Frontal cortex (tissue), 4 donors: ENCODE results near the gene OMG. TPM values are rescaled to one million over a fixed set of nuclear protein-coding genes. Genes with fewer than 3 reads are reported as not detected.
A peak's percentile ranks its signal among the peaks of the same experiment; 100 is the strongest.
"Not testable (repeated sequence)": the region's sequence is repeated elsewhere in the genome, so short reads cannot be mapped to it uniquely, and the experiment has no call there.

ENCODE experiments used
- DNase-seq, 2 donors: peaks; one replicate each; pipeline ENCODE4 v3.0.0; 2012; ENCODE audit warnings: low spot score in 2 of 2
- FAIRE-seq: peaks from 2 replicates; lab custom pipeline; 2012; peaks lifted over from hg19 to GRCh38; lab: Jason Lieb, UNC
- total RNA-seq: library from RNA; depleted of rRNA; stranded (reverse); fragments of >200 nt; gene quantifications from one replicate; pipeline ENCODE4 v1.2.3, GENCODE V29; 2014
- donor health status: control.
- donor health status: control.
- donor health status: control.

OMG gene, protein sequence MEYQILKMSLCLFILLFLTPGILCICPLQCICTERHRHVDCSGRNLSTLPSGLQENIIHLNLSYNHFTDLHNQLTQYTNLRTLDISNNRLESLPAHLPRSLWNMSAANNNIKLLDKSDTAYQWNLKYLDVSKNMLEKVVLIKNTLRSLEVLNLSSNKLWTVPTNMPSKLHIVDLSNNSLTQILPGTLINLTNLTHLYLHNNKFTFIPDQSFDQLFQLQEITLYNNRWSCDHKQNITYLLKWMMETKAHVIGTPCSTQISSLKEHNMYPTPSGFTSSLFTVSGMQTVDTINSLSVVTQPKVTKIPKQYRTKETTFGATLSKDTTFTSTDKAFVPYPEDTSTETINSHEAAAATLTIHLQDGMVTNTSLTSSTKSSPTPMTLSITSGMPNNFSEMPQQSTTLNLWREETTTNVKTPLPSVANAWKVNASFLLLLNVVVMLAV
- total RNA-seq, result 6.1 TPM

DNA sequence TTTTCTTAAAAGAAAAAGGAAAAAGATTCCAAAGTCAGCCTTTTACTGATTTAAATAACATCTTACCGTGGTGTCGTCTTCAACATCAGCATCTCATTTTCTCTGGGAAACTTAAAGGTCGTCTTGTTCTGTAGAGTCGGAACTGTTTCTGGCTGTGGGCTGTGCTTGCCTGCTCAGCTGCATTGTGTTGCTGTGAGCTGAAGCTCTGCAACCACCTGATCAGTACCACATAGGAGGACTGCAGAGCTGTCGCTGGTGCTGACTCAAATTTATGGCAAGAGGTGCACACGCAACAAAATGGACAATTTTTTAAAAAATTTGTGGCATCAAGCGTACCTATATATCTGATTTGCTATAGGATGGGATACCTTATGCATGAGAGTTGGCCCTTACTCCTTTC is at the start of gene OMG:
OMG (minus strand) TSS at position 150 of the 400 bp plus-strand sequence. CDS start 908 bp downstream, outside the sequence.
- no peak for FAIRE-seq
- no peak for DNase-seq

DNA sequence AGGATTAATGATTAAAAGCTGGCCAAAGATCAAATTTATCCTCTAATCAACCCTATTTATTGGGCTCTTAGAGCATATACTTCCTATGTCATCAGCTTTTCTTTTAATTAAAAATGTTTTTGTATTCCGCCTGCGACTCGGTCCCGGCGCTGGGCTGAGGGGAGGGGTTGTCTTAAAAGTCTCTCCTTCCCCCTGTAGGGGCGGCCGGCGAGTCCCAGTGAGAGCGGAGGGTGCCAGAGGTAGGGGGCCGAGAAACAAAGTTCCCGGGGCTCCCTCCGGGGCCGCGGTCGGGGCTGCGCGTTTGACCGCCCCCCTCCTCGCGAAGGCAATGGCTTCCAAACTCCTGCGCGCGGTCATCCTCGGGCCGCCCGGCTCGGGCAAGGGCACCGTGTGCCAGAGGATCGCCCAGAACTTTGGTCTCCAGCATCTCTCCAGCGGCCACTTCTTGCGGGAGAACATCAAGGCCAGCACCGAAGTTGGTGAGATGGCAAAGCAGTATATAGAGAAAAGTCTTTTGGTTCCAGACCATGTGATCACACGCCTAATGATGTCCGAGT is 48.2 kb upstream of the OMG start:
- not testable (repeated sequence) for DNase-seq

DNA sequence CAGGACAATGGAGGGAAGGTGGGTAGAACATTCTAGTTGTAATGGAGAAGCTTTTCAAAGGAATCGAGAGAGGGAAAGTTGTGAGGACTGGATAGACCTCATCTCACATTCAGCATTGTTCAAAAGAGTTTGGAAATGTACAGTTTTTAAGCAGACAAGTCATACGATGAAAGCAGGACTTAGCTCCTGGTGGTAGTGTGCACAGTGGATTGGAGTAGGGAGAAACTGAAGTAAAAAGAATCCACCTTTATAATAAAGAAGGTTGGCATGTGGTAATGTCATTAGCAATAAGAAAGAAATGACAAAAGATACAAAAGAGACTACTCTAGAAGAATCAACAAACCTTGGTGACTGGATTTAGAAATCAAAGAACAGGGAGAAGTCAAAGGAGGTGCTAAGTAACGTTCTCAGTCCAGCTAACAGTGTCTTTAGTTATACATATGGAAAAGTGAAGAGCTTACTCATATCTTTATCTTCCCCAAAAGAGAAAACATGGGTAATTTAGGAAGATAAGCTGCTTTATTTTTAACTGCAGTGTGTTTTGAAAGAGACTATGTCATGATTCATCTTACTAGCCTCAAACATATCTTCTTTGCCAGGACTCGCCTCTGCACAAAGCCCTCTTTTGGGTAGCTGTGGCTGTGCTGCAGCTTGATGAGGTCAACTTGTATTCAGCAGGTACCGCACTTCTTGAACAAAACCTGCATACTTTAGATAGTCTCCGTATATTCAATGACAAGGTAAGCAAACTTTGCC is 43.0 kb upstream of the OMG start:
- DNase-seq, result peak in 1 of 2 donors; percentile 22
- FAIRE-seq, result no peak

More for the DNA sequence above, 48.2 kb upstream of the OMG start:
- not testable (repeated sequence) for FAIRE-seq

DNA sequence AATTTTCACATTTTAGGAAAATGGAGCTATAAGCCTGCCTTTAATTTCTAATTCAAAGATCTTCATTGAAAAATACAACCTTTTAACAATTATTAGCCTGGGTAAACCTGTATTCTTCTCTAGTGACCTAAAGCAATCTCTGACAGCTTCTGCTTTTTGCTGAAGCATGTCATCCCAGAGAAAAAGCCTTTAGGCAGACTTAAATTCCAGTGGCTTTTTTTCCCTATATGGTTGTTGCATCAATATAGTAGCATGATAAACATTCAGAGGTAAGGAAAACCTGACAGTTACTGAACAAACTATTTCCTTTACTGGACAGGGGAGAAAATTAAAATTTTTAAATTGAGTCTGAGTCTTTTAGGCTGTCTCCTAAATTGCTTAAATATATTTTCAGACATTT is 32.2 kb upstream of the OMG start:
- FAIRE-seq, result no peak
- no peak for DNase-seq

DNA sequence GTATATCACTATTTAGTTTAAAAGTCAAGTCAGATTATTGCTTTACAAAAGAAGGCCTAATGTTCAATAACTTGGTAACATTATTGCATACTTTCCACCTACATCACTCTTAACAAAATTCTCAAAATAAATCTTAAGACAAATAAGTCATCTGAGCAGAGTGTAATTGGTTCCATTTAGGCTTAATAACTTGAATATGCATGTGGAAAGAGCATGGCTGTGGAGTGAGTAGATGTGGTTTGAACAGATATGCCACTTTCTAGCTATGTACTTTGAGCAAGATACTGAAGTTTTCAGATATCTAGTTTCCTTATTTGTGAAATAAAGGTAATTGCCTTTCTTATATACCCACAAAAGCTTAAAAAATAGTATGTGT is 31.1 kb upstream of the OMG start:
- FAIRE-seq, result no peak
- DNase-seq, result no peak

DNA sequence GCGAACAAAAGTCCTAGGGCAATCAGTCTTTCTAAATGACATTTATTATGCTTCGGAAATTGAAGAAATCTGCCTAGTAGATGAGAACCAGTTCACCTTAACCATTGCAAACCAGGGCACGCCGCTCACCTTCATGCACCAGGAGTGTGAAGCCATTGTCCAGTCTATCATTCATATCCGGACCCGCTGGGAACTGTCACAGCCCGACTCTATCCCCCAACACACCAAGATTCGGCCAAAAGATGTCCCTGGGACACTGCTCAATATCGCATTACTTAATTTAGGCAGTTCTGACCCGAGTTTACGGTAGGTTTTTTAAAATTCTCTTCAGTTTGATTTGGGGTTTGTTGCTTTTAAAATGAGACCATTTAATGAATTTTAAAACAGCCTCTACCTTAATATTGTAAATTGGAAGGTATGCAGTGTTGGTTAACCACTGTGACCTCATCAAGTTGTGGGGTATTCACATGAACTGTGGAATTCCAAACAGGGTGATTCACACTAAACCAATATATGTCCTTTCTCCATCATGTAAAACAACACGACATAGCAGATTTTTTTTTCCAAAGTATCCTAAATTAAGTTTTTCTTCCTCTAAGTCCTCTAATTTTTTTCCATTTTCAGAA is 30.6 kb upstream of the OMG start:
- no peak for DNase-seq
- FAIRE-seq, result no peak

DNA sequence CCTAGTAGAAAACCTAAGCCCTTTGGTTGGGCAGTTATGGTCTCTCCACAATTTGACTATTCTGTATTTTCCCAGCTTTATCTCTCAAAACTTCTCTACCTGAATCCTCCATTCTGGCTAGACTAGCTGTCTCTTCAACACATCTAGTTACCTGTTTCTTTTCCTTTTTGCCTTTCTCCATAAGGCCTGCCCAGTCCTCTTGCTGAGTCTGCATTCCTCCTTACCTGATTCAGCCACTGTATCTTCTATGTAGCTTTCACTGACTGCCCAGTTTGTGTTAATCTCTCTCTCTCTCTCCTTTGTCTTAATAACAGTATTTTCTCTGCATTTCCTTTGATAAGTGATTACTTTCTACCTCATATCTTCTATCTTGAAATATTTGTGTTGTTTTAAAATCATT is 26.5 kb upstream of the OMG start:
- no peak for FAIRE-seq
- DNase-seq, result no peak

DNA sequence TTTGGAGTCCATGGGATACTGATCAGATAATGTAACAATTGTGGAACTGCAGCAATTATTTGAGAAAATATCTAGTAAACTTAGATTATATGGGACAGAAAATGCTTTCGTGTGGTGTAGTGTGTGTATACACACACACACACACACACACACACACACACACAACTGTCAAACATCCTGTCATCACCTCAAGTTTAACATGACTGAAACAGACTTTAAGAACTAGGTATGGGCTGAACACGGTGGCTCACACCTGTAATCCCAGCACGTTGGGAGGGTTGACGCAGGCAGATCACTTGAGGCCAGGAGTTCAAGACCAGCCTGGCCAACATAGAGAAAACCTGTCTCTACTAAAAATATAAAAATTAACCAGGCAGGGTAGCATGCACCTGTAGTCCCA is 24.9 kb upstream of the OMG start:
- no peak for DNase-seq
- FAIRE-seq, result no peak

DNA sequence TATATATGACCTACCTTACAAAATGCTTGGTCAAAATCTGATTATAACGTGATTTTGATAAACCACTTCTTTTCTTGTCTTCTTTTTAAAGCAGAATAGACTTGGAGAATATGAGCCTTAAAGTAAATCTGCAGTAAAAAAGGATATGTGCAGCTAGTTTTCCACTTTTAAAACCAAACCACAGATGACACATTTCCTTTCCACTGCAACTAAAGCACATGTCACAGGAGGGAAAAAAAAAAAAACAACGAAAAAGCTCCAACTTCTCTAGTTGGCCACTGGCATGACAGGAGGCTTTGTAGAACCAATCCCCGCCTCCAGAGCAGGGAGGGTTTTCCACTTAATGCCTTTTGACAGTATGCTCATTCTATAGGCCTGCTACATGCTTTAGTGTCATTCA is 24.4 kb upstream of the OMG start, which contains the start of gene EVI2A:
EVI2A (minus strand) TSS at position 142 of the 400 bp plus-strand sequence. CDS start 2,609 bp downstream, outside the sequence.
- no peak for FAIRE-seq
- DNase-seq, result no peak

DNA sequence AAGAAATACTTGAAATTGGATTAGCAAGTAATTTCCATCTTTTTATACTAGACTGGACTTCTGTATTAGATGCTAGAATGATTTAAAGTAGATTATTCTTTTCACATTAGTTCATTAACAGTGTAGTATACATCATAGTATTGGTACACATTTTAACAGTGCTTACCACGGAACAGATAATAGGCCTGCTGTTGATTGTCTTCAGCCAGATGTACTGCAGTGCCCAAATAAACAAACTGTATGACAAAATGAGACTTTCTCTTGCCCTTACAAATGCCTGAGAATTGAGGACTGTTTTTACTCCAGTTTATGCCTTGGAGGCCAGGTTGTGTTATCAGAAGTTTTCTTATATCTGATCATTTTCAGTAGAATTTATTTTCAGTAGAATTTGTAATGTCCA is 23.8 kb upstream of the OMG start:
- FAIRE-seq (no peak), DNase-seq (no peak)

DNA sequence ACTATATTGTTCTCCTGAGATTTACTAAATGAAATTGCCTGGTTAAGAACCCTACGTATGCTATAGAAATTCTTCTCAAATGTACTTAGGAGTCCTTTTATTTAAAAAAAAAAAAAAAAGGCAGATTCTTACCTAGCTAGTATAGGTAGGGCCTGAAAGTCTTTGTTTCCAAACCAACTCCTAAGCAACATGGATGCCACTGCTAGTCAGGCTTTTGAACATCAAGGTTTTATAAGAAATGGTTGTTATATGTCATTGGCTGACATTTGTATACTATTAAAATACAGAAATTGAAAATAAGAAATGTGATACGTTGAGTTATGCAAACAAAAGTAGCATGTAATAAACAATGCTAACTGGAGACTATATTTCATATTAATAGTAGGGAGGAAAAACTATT is 23.2 kb upstream of the OMG start:
- FAIRE-seq, result no peak
- no peak for DNase-seq

DNA sequence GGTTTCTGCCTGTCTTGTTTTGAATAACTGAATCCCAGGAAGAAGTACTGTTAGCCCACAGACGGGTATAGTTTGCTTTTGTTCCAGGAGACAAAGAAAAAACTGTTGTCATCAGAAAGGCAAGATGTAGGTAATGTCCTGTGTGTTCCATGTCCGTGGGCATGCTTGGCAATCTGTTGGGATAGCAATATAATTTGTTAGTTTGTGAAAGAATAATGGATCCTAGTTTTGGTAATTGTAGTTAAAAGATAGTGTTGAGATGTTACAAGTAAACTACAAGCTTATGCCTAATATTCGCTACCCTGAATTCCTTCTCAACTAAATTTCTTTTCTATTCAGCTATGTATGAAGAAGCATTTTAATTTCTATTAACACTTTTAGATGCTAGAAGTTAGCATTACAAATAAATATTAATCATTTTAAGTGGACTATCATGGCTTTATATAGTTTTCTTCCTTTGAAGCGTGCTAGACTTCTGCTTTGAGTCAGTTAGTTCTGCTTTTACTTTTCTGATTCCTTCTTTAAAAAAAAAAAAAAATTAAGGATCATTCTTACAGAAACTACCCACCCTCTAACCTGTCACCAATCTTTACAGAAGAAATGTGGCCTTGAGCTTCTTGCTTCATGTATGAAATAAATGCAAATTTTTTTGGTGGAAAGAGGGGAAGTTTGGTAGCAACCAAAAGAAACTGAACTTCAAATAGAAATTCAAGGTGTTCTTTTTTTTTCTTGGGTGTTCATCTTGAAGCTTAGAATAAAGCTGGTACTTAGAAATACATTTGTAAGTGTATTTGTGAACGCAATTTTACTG is 22.0 kb upstream of the OMG start:
- FAIRE-seq, result no peak
- DNase-seq, result no peak

DNA sequence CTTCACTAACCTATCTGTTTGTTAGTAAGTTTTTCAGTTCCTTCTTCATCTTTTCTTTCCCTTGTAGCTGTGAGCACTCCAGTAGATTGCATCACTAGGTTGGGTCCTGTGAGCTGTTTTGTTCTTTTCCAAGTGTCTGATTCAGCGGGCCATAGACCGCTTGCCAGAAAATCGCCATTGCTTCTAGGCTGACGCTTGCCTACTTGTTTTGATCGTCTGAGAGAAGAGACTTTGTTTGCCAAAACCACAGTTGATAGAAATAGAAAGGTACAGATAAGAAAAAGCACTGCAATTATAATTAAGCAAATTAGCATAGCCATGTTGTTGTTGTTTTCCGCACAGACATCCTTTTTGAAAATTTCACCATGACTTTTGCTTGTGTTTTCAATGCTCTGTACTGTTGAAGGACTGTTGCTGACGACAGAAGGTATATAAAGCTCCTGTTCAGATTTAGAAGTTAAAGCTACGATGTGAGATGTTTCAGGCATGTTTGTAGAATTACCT is 21.3 kb upstream of the OMG start:
- FAIRE-seq, result peak; percentile 58
- no peak for DNase-seq

DNA sequence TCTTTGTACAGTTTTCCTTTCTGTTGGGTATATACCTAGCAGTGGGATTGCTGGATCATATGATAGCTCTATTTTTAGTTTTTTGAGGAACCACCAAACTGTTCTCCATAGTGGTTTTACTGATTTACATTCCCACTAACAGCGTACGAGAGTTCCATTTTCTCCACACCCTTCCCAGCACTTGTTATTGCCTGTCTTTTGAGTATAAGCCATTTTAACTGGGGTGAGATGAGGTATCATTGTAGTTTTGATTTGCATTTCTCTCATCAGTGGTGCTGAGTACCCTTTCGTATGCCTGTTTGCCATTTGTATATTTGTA is 17.7 kb upstream of the OMG start:
- no peak for FAIRE-seq
- DNase-seq, result no peak

DNA sequence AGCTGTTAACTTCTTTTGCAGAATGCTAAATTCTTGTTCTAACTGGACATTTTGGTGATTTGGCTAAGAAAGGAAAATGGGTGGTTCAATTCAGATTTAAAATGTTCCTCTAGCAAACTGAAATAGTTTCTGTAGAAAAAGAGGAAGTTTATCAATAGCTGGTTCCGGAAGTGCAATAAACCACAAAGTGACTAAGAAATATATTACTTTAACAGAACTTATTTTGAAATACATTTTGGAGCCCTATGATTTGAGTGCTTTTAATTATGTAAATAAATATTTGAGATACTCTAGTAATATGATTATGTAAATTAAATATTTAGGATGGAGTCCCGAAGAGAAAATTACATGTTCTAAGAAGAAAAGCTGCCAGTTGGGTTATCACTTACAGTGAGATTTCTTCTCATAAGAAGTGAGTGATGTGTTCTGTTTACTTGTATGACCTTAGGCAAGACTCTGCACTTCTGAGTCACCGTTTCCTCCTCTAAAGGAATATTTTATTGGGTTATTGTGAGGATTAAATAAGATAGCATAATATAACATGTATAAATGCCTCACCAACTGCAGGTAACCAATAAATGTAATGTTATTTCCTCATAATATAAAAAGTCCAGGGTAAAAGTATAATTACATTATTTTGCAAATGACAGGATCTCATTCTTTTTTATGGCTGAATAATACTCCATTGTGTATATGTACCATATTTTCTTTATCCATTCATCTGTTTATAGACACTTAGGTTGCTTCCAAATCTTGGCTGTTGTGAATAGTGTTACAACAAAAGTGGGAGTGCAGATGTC is 17.1 kb upstream of the OMG start, which contains the start of gene EVI2B:
EVI2B (minus strand) TSS at position 73 of the 800 bp plus-strand sequence. CDS start 8,445 bp downstream, outside the sequence.
- DNase-seq, result no peak
- no peak for FAIRE-seq

DNA sequence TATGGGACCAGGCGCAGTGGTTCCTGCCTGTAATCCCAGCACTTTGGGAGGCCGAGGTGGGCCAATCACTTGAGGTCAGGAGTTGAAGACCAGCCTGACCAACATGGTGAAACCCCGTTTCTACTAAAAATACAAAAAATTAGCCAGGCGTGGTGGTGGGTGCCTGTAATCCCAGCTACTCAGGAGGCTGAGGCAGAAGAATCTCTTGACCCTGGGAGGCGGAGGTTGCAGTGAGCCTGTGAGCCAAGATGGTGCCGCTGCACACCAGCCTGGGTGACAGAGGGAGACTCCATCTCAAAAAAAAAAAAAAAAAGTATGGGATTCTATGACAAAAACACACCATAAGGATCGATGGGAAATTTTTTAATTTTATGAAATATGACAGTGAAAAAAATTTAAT is 15.2 kb upstream of the OMG start:
- not testable (repeated sequence) for DNase-seq, FAIRE-seq

DNA sequence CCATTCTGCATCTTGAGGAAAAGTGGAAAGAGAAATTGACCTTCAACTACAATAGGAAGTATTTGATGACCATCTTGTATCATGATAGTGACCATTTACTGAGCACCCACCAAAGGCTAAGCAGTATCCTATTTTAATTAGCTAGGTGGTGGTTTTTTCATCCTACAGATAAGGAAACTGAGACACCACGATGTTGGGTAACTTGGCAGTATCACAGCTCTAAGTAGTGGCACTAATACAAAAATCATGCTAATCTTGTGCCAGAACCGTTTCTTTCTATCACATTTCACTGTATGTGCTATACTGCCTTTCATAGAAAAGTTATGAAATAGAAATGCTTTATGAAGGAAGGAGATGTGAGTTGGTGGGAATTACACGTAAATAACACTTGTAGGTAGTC is 14.5 kb upstream of the OMG start:
- FAIRE-seq, result no peak
- no peak for DNase-seq

DNA sequence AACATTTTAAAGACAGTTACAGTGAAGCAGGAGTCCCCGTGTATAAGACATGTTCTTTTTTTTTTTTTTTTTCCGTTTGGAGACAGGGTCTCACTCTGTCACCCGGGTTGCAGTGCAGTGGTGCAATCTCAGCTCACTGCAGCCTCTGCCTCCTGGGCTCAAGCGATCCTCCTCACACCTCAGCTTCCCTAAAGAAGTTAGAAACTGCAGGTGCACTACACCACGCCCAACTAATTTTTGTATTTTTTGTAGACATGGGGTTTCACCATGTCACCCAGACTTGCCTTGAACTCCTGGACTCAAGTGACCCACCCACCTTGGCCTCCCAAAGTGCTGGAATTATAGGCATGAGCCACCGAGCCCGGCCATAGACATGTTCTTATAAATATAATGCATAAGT is 13.8 kb upstream of the OMG start:
- DNase-seq, result no peak
- FAIRE-seq, result no peak

DNA sequence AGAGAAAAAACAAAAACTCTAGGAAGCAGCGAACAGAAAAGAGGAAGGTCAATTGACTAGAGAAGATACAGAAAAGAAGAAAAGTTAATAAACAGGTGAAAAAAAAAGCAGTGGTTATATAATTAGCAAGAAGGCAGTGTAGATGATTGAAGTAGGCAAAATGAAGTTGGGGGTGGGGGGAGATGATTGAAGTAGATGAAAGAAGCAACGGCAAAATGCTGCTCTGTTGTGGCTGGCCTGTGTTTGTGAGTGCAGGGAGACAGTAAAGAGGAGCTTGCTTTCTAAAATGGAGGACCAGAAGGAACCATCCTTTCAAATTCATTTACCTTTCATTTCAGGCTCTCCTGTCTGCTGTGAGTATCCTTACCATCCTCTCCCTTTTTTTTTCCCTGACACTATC is 13.2 kb upstream of the OMG start:
- DNase-seq (no peak), FAIRE-seq (no peak)
